ENCODE results near the gene NDUFB10. TPM values are rescaled to one million over a fixed set of nuclear protein-coding genes. Genes with fewer than 3 reads are reported as not detected.

NDUFB10 gene
- total RNA-seq, 3 donors from 2014 or later (not counting 1 experiment from before 2014, with no cell fraction given): 54.5 to 61.1 (median 59.5) TPM

DNA sequence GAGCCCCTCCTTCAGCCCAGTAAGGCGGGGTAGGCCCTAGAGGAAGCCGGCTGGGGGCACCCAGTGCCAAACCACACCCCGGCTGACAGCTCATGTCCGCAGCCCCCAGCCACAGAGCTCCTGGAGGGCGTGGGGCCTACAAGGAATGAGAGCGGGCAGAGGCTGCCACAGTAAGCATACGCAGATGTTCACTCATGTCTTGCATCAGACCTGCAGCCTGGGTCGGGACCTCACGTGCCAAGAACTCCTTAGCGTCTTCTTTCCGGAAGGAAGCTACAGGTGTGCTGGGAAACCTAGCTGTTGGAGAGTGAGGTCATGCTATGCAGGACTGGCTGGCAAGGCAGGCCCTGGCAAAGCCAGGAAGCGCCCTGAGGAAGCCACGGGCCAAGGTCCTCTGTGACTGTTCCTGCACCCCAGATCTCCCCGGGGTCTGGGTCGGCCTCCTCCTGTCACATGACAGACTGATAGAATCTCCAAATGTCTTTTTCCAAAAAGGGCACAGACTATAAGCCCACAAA, 48.7 kb downstream of the NDUFB10 start:
- peak overlapping the region; percentile 76 for H3K4me3 Mint-ChIP-seq
- TF ChIP-seq, protein P1, sequence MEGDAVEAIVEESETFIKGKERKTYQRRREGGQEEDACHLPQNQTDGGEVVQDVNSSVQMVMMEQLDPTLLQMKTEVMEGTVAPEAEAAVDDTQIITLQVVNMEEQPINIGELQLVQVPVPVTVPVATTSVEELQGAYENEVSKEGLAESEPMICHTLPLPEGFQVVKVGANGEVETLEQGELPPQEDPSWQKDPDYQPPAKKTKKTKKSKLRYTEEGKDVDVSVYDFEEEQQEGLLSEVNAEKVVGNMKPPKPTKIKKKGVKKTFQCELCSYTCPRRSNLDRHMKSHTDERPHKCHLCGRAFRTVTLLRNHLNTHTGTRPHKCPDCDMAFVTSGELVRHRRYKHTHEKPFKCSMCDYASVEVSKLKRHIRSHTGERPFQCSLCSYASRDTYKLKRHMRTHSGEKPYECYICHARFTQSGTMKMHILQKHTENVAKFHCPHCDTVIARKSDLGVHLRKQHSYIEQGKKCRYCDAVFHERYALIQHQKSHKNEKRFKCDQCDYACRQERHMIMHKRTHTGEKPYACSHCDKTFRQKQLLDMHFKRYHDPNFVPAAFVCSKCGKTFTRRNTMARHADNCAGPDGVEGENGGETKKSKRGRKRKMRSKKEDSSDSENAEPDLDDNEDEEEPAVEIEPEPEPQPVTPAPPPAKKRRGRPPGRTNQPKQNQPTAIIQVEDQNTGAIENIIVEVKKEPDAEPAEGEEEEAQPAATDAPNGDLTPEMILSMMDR (IDR thresholded peaks at IDR 0.05): no peak
- H3K4me1 Mint-ChIP-seq: peaks cover 28 to 54% of the 10 kb centered on the region in 2 donors
- Histone ChIP-seq H3K27ac (ENCODE audit: low read length) (peak overlapping the region; percentile 58), H3K36me3 (ENCODE audit: control insufficient read depth, insufficient read depth, low read length) (peaks cover 5% of the 10 kb centered on the region), H3K27me3 (ENCODE audit: control insufficient read depth, insufficient read depth, low read length) (no peaks in the 10 kb centered on the region), H3K4me1 (ENCODE audit: control insufficient read depth, insufficient read depth, low read length) (peaks cover 64% of the 10 kb centered on the region), H3K9me3 (ENCODE audit: control insufficient read depth, insufficient read depth, low read length) (no peaks in the 10 kb centered on the region), H3K4me3 (ENCODE audit: low read length) (peak overlapping the region; percentile 32)
- no peaks in the 10 kb centered on the region for H3K36me3 Mint-ChIP-seq
- H3K27me3 Mint-ChIP-seq (ENCODE audit: low read depth in 2 of 2): no peaks in the 10 kb centered on the region
- WGBS (ENCODE audit: insufficient coverage): 11% methylated on average over 15 of the region's 15 CpGs
- peak overlapping the region; percentile 76 to 94 for H3K27ac Mint-ChIP-seq
- intact Hi-C loops (cut with micrococcal nuclease): loop anchor here (10.0 kb wide), 2 partner anchors 477 to 657 kb away; no protein-coding TSS in a partner anchor
- ATAC-seq (no peak), DNase-seq (peak in 1 of 2 donors; percentile 46)
- H3K9me3 Mint-ChIP-seq: no peaks in the 10 kb centered on the region

DNA sequence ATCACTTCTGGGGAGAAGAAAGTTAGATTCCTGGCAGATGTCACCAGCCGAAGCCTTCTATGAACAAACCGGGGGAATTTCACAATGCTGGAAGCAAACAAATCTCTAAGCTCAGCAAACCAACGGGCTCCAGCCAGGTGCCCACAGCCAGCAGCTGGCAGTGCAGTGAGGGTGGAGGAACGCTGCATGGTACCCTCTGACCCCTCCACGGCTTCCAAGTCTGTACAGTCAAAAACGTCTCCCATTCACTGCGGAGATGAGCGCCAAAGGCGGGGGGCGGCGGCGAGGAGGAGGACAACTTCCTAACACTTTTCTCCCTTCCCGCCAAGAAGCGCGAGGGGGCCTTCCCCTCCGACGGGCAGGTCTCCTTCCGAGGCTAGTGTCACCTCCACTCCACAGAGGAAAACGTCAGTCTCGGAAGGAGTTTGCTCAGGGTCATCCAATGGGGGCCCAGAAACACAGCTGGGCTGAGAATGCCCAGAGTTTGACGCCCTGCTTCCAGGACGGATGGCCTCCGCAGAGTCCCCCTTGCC, 49.4 kb downstream of the NDUFB10 start:
- H3K27ac Mint-ChIP-seq: peak overlapping the region; percentile 76 to 94
- no peaks in the 10 kb centered on the region for H3K36me3 ChIP-seq (ENCODE audit: control insufficient read depth, insufficient read depth, low read length)
- H3K9me3 Mint-ChIP-seq: no peaks in the 10 kb centered on the region
- H3K27ac ChIP-seq (ENCODE audit: low read length): peak overlapping the region; percentile 58
- peak overlapping the region; percentile 32 for H3K4me3 ChIP-seq (ENCODE audit: low read length)
- no peaks in the 10 kb centered on the region for H3K27me3 Mint-ChIP-seq (ENCODE audit: low read depth in 2 of 2)
- WGBS (ENCODE audit: insufficient coverage): 3% methylated on average over 23 of the region's 23 CpGs
- peak overlapping the region; percentile 76 for H3K4me3 Mint-ChIP-seq
- peak in 1 of 2 donors; percentile 49 for DNase-seq
- peaks cover 61% of the 10 kb centered on the region for H3K4me1 ChIP-seq (ENCODE audit: control insufficient read depth, insufficient read depth, low read length)
- ATAC-seq: no peak
- peaks cover 28 to 54% of the 10 kb centered on the region in 2 donors for H3K4me1 Mint-ChIP-seq
- H3K27me3 ChIP-seq (ENCODE audit: control insufficient read depth, insufficient read depth, low read length): no peaks in the 10 kb centered on the region
- intact Hi-C loops (cut with micrococcal nuclease): loop anchor here (10.0 kb wide), 2 partner anchors 476 to 656 kb away; no protein-coding TSS in a partner anchor
- H3K9me3 ChIP-seq (ENCODE audit: control insufficient read depth, insufficient read depth, low read length): no peaks in the 10 kb centered on the region
- TF ChIP-seq, protein P1 (IDR thresholded peaks at IDR 0.05): no peak
- no peaks in the 10 kb centered on the region for H3K36me3 Mint-ChIP-seq

DNA sequence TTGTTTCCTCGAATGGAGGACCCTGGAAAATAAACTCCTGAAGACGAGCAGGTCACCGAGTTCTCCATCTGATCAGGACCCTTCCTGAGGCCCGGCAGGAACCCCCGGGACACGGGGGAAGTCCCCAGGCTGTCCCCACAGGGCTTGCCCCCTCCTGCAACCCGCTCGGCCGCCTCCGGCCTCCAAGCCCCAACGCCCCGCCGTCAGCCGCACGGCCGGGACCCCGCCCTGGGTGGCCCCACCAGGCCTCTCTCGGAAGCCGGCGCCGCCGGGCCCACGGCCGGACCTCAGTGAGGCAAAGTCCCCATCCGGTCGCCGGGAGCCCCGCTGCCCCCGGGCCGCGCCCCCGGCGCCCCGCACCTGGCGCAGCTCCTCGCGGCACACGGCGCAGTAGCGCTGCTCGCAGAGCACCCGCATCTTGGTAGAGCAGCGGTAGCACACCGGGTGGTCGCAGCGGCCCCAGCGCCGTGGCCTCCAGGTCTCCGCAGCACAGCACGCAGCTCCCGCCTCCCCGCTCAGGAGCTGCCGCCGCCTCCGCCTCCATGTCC, 49.9 kb downstream of the NDUFB10 start:
- H3K27me3 ChIP-seq (ENCODE audit: control insufficient read depth, insufficient read depth, low read length): no peaks in the 10 kb centered on the region
- no peaks in the 10 kb centered on the region for H3K36me3 ChIP-seq (ENCODE audit: control insufficient read depth, insufficient read depth, low read length)
- intact Hi-C loops (cut with micrococcal nuclease): loop anchor here (10.0 kb wide), 2 partner anchors 476 to 656 kb away; no protein-coding TSS in a partner anchor
- peaks cover 28 to 50% of the 10 kb centered on the region in 2 donors for H3K4me1 Mint-ChIP-seq
- H3K4me1 ChIP-seq (ENCODE audit: control insufficient read depth, insufficient read depth, low read length): peaks cover 55% of the 10 kb centered on the region
- TF ChIP-seq, protein P1 (IDR thresholded peaks at IDR 0.05): no peak
- ATAC-seq (peak; percentile 27 to 41 (median 40)), DNase-seq (peak in 1 of 2 donors; percentile 32)
- H3K27me3 Mint-ChIP-seq (ENCODE audit: low read depth in 2 of 2): no peaks in the 10 kb centered on the region
- H3K27ac ChIP-seq (ENCODE audit: low read length): peak overlapping the region; percentile 58
- peak overlapping the region; percentile 32 for H3K4me3 ChIP-seq (ENCODE audit: low read length)
- peak overlapping the region; percentile 76 for H3K4me3 Mint-ChIP-seq
- no peaks in the 10 kb centered on the region for H3K36me3 Mint-ChIP-seq
- peak overlapping the region; percentile 76 to 94 for H3K27ac Mint-ChIP-seq
- WGBS (ENCODE audit: insufficient coverage): under 1% methylated on average over 55 of the region's 55 CpGs
- no peaks in the 10 kb centered on the region for H3K9me3 Mint-ChIP-seq
- H3K9me3 ChIP-seq (ENCODE audit: control insufficient read depth, insufficient read depth, low read length): no peaks in the 10 kb centered on the region

All from natural killer cell (primary cell).